ENCODE results near the gene FZD1.

- no peak for TF ChIP-seq CTCF (IDR thresholded peaks at IDR 0.05)
- no peak for TF ChIP-seq POLR2A (IDR thresholded peaks at IDR 0.05)
These were observed 43.2 kb downstream of the FZD1 start for GRCh38 chr7:91307467-91307866.
